CD4-positive, alpha-beta T cell (primary cell): Measurements from ENCODE around the gene MAP3K20. TPM values are rescaled to one million over a fixed set of nuclear protein-coding genes. Genes with fewer than 3 reads are reported as not detected.
"Not testable (repeated sequence)": the region's sequence is repeated elsewhere in the genome, so short reads cannot be mapped to it uniquely, and the experiment has no call there.

Source experiments
- ATAC-seq: fragments of 200-7000 bp; cut with Tn5 transposase; one replicate; pipeline ENCODE4 v1.10.0; 2022; ENCODE audit warnings: mild to moderate bottlenecking; ENCODE audit not compliant: poor library complexity
- CTCF ChIA-PET: fragments of 350-600 bp; sonication (Branson Sonifier 250); formaldehyde crosslinking; loops from one replicate; lab custom pipeline; 2021; ENCODE audit warnings: antibody characterized with exemption, inconsistent platforms; lab: Charles Lee
- POLR2A ChIA-PET: fragments of 350-600 bp; sonication (Branson Sonifier 250); formaldehyde crosslinking; loops from one replicate; lab custom pipeline; 2021; ENCODE audit warnings: antibody characterized with exemption, inconsistent platforms; lab: Charles Lee
- DNase-seq, 14 experiments: peaks; one replicate each; pipeline ENCODE4 v3.0.0-alpha.2; 2013 to 2020; ENCODE audit warnings: mixed read lengths in 2 of 14
- H3K27ac ChIP-seq, 2 donors: one replicate each; pipeline versions ENCODE4 v1.5.1 to v1.7.0; 2013; ENCODE audit warnings: low read length in 2 of 2, low read depth in 1 of 2, mild to moderate bottlenecking in 1 of 2
- H3K27me3 ChIP-seq, 2 experiments: 1 replicate in 1 of 2; 2 replicates in 1 of 2; pipeline versions ENCODE4 v1.6.1 to v1.7.0; 2013; ENCODE audit warnings: low read length in 2 of 2, control low read depth in 1 of 2, mild to moderate bottlenecking in 1 of 2, moderate library complexity in 1 of 2; ENCODE audit not compliant: insufficient read depth in 2 of 2, control insufficient read depth in 1 of 2
- H3K36me3 ChIP-seq: one replicate; pipeline ENCODE4 v1.6.1; 2013; ENCODE audit warnings: low read length, control low read depth; ENCODE audit not compliant: insufficient read depth
- H3K4me1 ChIP-seq: one replicate; pipeline ENCODE4 v1.6.1; 2013; ENCODE audit warnings: low read length, control low read depth; ENCODE audit not compliant: insufficient read depth
- H3K4me3 ChIP-seq: one replicate; pipeline ENCODE4 v1.5.1; 2013; ENCODE audit warnings: mild to moderate bottlenecking, low read length, moderate library complexity
- H3K9me3 ChIP-seq, 2 experiments: 1 replicate in 1 of 2; 2 replicates in 1 of 2; pipeline versions ENCODE4 v1.6.1 to v1.7.0; 2013; ENCODE audit warnings: low read length in 2 of 2, mild to moderate bottlenecking in 2 of 2, control low read depth in 1 of 2, moderate library complexity in 1 of 2; ENCODE audit not compliant: control insufficient read depth in 1 of 2, insufficient read depth in 1 of 2
- H3K27ac Mint-ChIP-seq: one replicate; pipeline ENCODE4 v1.8.0; 2020; ENCODE audit warnings: mixed read lengths
- H3K27me3 Mint-ChIP-seq: one replicate; pipeline ENCODE4 v1.8.0; 2021; ENCODE audit warnings: mixed read lengths
- H3K36me3 Mint-ChIP-seq: one replicate; pipeline ENCODE4 v1.8.0; 2021; ENCODE audit warnings: low read depth, mixed read lengths
- H3K4me1 Mint-ChIP-seq: one replicate; pipeline ENCODE4 v1.8.0; 2021; ENCODE audit warnings: low read depth, mixed read lengths
- H3K4me3 Mint-ChIP-seq: one replicate; pipeline ENCODE4 v1.8.0; 2020; ENCODE audit warnings: mild to moderate bottlenecking, mixed read lengths
- H3K9me3 Mint-ChIP-seq: one replicate; pipeline ENCODE4 v1.8.0; 2020; ENCODE audit warnings: mixed read lengths
- CTCF ChIP-seq: fragments of 200-600 bp; IDR thresholded peaks from one replicate; pipeline ENCODE4 v1.8.0; 2022; ENCODE audit warnings: antibody characterized with exemption, mild to moderate bottlenecking
- intact Hi-C, 2 experiments: fragments of 100-400 bp; cut with DNase I in 1 of 2; cut with micrococcal nuclease in 1 of 2; formaldehyde crosslinking; loops; one replicate each; pipeline versions ENCODE4 v1.15.1 to v1.9.0; 2023 to 2025; cut with DNase I, micrococcal nuclease
- total RNA-seq, 174 experiments: library from RNA in 2 of 174; stranded (reverse) in 2 of 174; gene quantifications; one replicate each; pipeline ENCODE4 v1.2.3 and lab custom pipeline; 2021 to 2026

The MAP3K20 gene
- total RNA-seq, 2 experiments from 2014 or later, result 0.36 to 0.39 TPM

GRCh38 chr2:173202570-173202969 lies 126.9 kb downstream of the MAP3K20 start:
- Mint-ChIP-seq H3K4me3 (no peak overlapping the region), H3K36me3 (no peaks in the 10 kb centered on the region), H3K9me3 (no peaks in the 10 kb centered on the region), H3K4me1 (no peaks in the 10 kb centered on the region), H3K27me3 (no peaks in the 10 kb centered on the region), H3K27ac (no peak overlapping the region)
- intact Hi-C loops, result no loop called here
- Histone ChIP-seq H3K9me3 (no peaks in the 10 kb centered on the region), H3K4me1 (no peaks in the 10 kb centered on the region), H3K27ac (no peak overlapping the region), H3K27me3 (no peaks in the 10 kb centered on the region), H3K36me3 (no peaks in the 10 kb centered on the region), H3K4me3 (no peak overlapping the region)
- DNase-seq (no peak), ATAC-seq (no peak)
- ChIA-PET CTCF (interaction anchor here (1.6 kb wide), 1 partner anchor 21 kb away, joined by 3 read pairs; no protein-coding TSS in a partner anchor), POLR2A (no interaction called here)
- TF ChIP-seq CTCF, result no peak

- Histone ChIP-seq H3K27me3 (no peaks in the 10 kb centered on the region), H3K36me3 (no peaks in the 10 kb centered on the region), H3K4me1 (no peaks in the 10 kb centered on the region), H3K27ac (no peak overlapping the region), H3K4me3 (no peak overlapping the region), H3K9me3 (no peaks in the 10 kb centered on the region)
- Mint-ChIP-seq H3K27me3 (no peaks in the 10 kb centered on the region), H3K27ac (no peak overlapping the region), H3K4me1 (no peaks in the 10 kb centered on the region), H3K36me3 (no peaks in the 10 kb centered on the region), H3K9me3 (no peaks in the 10 kb centered on the region), H3K4me3 (no peak overlapping the region)
- DNase-seq (no peak), ATAC-seq (no peak)
- intact Hi-C loops, result no loop called here
- ChIA-PET CTCF (no interaction called here), POLR2A (no interaction called here)
- TF ChIP-seq CTCF, result no peak
These were observed 128.7 kb downstream of the MAP3K20 start for GRCh38 chr2:173204316-173204715.

- Mint-ChIP-seq H3K27me3 (no peaks in the 10 kb centered on the region), H3K4me3 (no peak overlapping the region), H3K9me3 (no peaks in the 10 kb centered on the region), H3K27ac (no peak overlapping the region), H3K36me3 (no peaks in the 10 kb centered on the region), H3K4me1 (no peaks in the 10 kb centered on the region)
- DNase-seq, result no peak
- H3K27ac ChIP-seq, result no peak overlapping the region
- no peaks in the 10 kb centered on the region for H3K4me1 ChIP-seq
- no peak overlapping the region for H3K4me3 ChIP-seq
- no peak for ATAC-seq
- no peaks in the 10 kb centered on the region for H3K36me3 ChIP-seq
- no peak for TF ChIP-seq CTCF
- intact Hi-C loops, result no loop called here
- no peaks in the 10 kb centered on the region for H3K9me3 ChIP-seq
- POLR2A ChIA-PET, result interaction anchor here (0.7 kb wide), 1 partner anchor 276 kb away, joined by 3 read pairs; no protein-coding TSS in a partner anchor
- CTCF ChIA-PET, result no interaction called here
- no peaks in the 10 kb centered on the region for H3K27me3 ChIP-seq
These were observed 129.7 kb downstream of the MAP3K20 start for GRCh38 chr2:173205375-173205774.

GRCh38 chr2:173207124-173207523 lies 131.5 kb downstream of the MAP3K20 start:
- ATAC-seq, H3K4me1 ChIP-seq, CTCF ChIA-PET, H3K9me3 Mint-ChIP-seq, H3K36me3 ChIP-seq, H3K9me3 ChIP-seq, H3K27me3 ChIP-seq, H3K36me3 Mint-ChIP-seq, H3K4me3 Mint-ChIP-seq, H3K27ac ChIP-seq, H3K4me1 Mint-ChIP-seq, intact Hi-C loops, H3K27ac Mint-ChIP-seq, H3K4me3 ChIP-seq, DNase-seq, H3K27me3 Mint-ChIP-seq, POLR2A ChIA-PET: not testable (repeated sequence)
